GM10266 (cell line): Measurements from ENCODE around the gene NFIX.

Experiments
- DNase-seq: peaks from one replicate; pipeline ENCODE4 v3.0.0; 2012; ENCODE audit errors: extremely low spot score
- CTCF ChIP-seq: IDR thresholded peaks from 2 replicates; pipeline ENCODE4 v1.5.1; 2012; ENCODE audit warnings: mild to moderate bottlenecking, low read depth; ENCODE audit not compliant: control insufficient read depth, insufficient read depth; ENCODE audit errors: missing control alignments

Gene NFIX

GRCh38 chr19:13137290-13137794 lies 142.1 kb downstream of the NFIX start:
- TF ChIP-seq CTCF = no peak
- DNase-seq = no peak

- DNase-seq = no peak
- TF ChIP-seq CTCF = no peak
Observed at GRCh38 chr19:13138171-13138915, 143.1 kb downstream of the NFIX start.

- TF ChIP-seq CTCF = no peak
- no peak for DNase-seq
Observed at GRCh38 chr19:13138916-13139198, 143.6 kb downstream of the NFIX start.

GRCh38 chr19:13139633-13140311 lies 144.5 kb downstream of the NFIX start:
- DNase-seq = no peak

GRCh38 chr19:13146763-13147563 lies 151.7 kb downstream of the NFIX start:
- no peak for DNase-seq
- no peak for TF ChIP-seq CTCF

More at GRCh38 chr19:13139633-13140311, 144.5 kb downstream of the NFIX start:
- TF ChIP-seq CTCF = no peak
